H1 (cell line): ENCODE measurements around the gene ASXL2. TPM values are rescaled to one million over a fixed set of nuclear protein-coding genes. Genes with fewer than 3 reads are reported as not detected.
"Not testable (repeated sequence)": the region's sequence is repeated elsewhere in the genome, so short reads cannot be mapped to it uniquely, and the experiment has no call there.

Experiments
- CTCF ChIA-PET: fragments of 300-600 bp; sonication (Branson Sonifier 250); formaldehyde crosslinking; loops from one replicate; lab custom pipeline; 2021; ENCODE audit not compliant: partially characterized antibody; lab: Charles Lee
- POLR2A ChIA-PET: fragments of 300-600 bp; sonication (Branson Sonifier 250); formaldehyde crosslinking; loops from one replicate; lab custom pipeline; 2021; ENCODE audit warnings: inconsistent platforms; ENCODE audit not compliant: partially characterized antibody; lab: Charles Lee
- DNase-seq, 2 experiments: peaks; one replicate each; pipeline versions ENCODE4 v3.0.0 to v3.0.0-alpha.2; 2010 to 2022; ENCODE audit warnings: low spot score in 2 of 2, low read depth in 1 of 2, mixed read lengths in 1 of 2
- FAIRE-seq: peaks from 2 replicates; lab custom pipeline; 2011; peaks lifted over from hg19 to GRCh38; lab: Jason Lieb, UNC
- H2AFZ ChIP-seq: 2 replicates; pipeline ENCODE4 v1.8.1; 2012; ENCODE audit warnings: low read length, inconsistent platforms
- H2AK5ac ChIP-seq: 2 replicates; pipeline ENCODE4 v1.6.1; 2013; ENCODE audit warnings: low read depth, low read length
- H2BK120ac ChIP-seq: replicated peaks from 2 replicates; pipeline ENCODE3; 2013; ENCODE audit warnings: low read depth, low read length, inconsistent platforms
- H2BK12ac ChIP-seq: 2 replicates; pipeline ENCODE4 v1.6.1; 2013; ENCODE audit warnings: low read depth, low read length
- H2BK15ac ChIP-seq: 2 replicates; pipeline ENCODE4 v1.6.1; 2013; ENCODE audit warnings: low read length
- H2BK20ac ChIP-seq: 2 replicates; pipeline ENCODE4 v1.6.1; 2013; ENCODE audit warnings: low read length
- H2BK5ac ChIP-seq: 2 replicates; pipeline ENCODE4 v1.6.1; 2013; ENCODE audit warnings: low read depth, low read length
- H3K14ac ChIP-seq: 2 replicates; pipeline ENCODE4 v1.6.1; 2013; ENCODE audit warnings: inconsistent platforms; ENCODE audit not compliant: insufficient read length
- H3K18ac ChIP-seq: 2 replicates; pipeline ENCODE4 v1.6.1; 2013; ENCODE audit warnings: low read length; ENCODE audit errors: extremely low read depth
- H3K23ac ChIP-seq: 2 replicates; pipeline ENCODE4 v1.6.1; 2013; ENCODE audit warnings: inconsistent platforms; ENCODE audit not compliant: insufficient read length
- H3K23me2 ChIP-seq: 2 replicates; pipeline ENCODE4 v1.6.1; 2013; ENCODE audit warnings: low read depth, low read length
- H3K27ac ChIP-seq: 2 replicates; pipeline ENCODE4 v1.6.1; 2011; ENCODE audit warnings: low read depth, low read length, inconsistent platforms
- H3K27me3 ChIP-seq, 4 experiments: replicated peaks in 1 of 4; 1 replicate in 1 of 4; 2 replicates in 3 of 4; pipeline versions ENCODE4 v1.6.1 to v1.8.1; 2011 to 2013; ENCODE audit warnings: low read length in 3 of 4, mild to moderate bottlenecking in 3 of 4, inconsistent platforms in 2 of 4, mixed read lengths in 2 of 4, moderate library complexity in 1 of 4; ENCODE audit not compliant: control insufficient read depth in 3 of 4, insufficient read depth in 3 of 4; ENCODE audit errors: extremely low read depth in 1 of 4
- H3K36me3 ChIP-seq, 4 experiments: 2 replicates each; pipeline versions ENCODE4 v1.6.1 to v1.8.1; 2011 to 2013; ENCODE audit warnings: mild to moderate bottlenecking in 4 of 4, low read length in 3 of 4, moderate library complexity in 2 of 4, control low read depth in 1 of 4, inconsistent platforms in 1 of 4; ENCODE audit not compliant: insufficient read depth in 4 of 4, control insufficient read depth in 2 of 4
- H3K4ac ChIP-seq: replicated peaks from 2 replicates; pipeline ENCODE3; 2013; ENCODE audit warnings: low read length, low read depth, mixed read lengths, inconsistent platforms; ENCODE audit not compliant: insufficient read length
- H3K4me1 ChIP-seq, 4 experiments: replicated peaks in 1 of 4; 1 replicate in 1 of 4; 2 replicates in 3 of 4; pipeline versions ENCODE4 v1.6.1 to v1.8.1; 2011 to 2013; ENCODE audit warnings: low read length in 3 of 4, inconsistent platforms in 2 of 4, mixed read lengths in 1 of 4; ENCODE audit not compliant: insufficient read depth in 4 of 4, control insufficient read depth in 3 of 4
- H3K4me2 ChIP-seq, 2 experiments: 2 replicates each; pipeline versions ENCODE4 v1.6.1 to v1.8.1; 2011 to 2013; ENCODE audit warnings: low read depth in 2 of 2, low read length in 2 of 2, control low read depth in 1 of 2, inconsistent platforms in 1 of 2, mild to moderate bottlenecking in 1 of 2; ENCODE audit not compliant: insufficient read depth in 1 of 2
- H3K4me3 ChIP-seq, 4 experiments: fragments of 200-600, 300-600 bp in 1 of 4; sonication (generic), shearing (Covaris generic), sonication (Bioruptor Twin) in 1 of 4; 2 replicates each; pipeline versions ENCODE4 v1.5.1 to v1.8.1; 2011 to 2016; ENCODE audit warnings: low read length in 4 of 4, low read depth in 3 of 4, control low read depth in 2 of 4, inconsistent platforms in 2 of 4, mild to moderate bottlenecking in 2 of 4, mixed read lengths in 1 of 4, moderate library complexity in 1 of 4; ENCODE audit not compliant: insufficient read depth in 2 of 4; ENCODE audit errors: extremely low read depth in 1 of 4
- H3K56ac ChIP-seq: replicated peaks from 2 replicates; pipeline ENCODE3; 2013; ENCODE audit warnings: low read depth, mild to moderate bottlenecking, mixed read lengths, low read length, inconsistent platforms; ENCODE audit not compliant: insufficient read length
- H3K79me1 ChIP-seq: 2 replicates; pipeline ENCODE4 v1.6.1; 2013; ENCODE audit warnings: low read depth, low read length, control low read depth
- H3K79me2 ChIP-seq, 2 experiments: 2 replicates each; pipeline versions ENCODE4 v1.6.1 to v1.8.1; 2012 to 2013; ENCODE audit warnings: low read length in 2 of 2, mild to moderate bottlenecking in 2 of 2, inconsistent platforms in 1 of 2; ENCODE audit not compliant: insufficient read depth in 2 of 2, control insufficient read depth in 1 of 2
- H3K9ac ChIP-seq, 4 experiments: replicated peaks in 1 of 4; 1 replicate in 1 of 4; 2 replicates in 3 of 4; pipeline versions ENCODE4 v1.6.1 to v1.8.1; 2011 to 2013; ENCODE audit warnings: low read depth in 3 of 4, low read length in 3 of 4, control low read depth in 2 of 4, mild to moderate bottlenecking in 2 of 4, moderate library complexity in 2 of 4, inconsistent platforms in 1 of 4; ENCODE audit errors: extremely low read depth in 1 of 4
- H3K9me3 ChIP-seq, 2 experiments: 2 replicates each; pipeline versions ENCODE4 v1.6.1 to v1.8.1; 2012 to 2013; ENCODE audit warnings: mild to moderate bottlenecking in 2 of 2, moderate library complexity in 2 of 2, control low read depth in 1 of 2, inconsistent platforms in 1 of 2, low read depth in 1 of 2, low read length in 1 of 2, mixed read lengths in 1 of 2; ENCODE audit not compliant: insufficient read depth in 2 of 2
- H4K20me1 ChIP-seq, 2 experiments: replicated peaks in 1 of 2; 2 replicates each; pipeline versions ENCODE3 to v1.8.1; 2011 to 2013; ENCODE audit warnings: inconsistent platforms in 2 of 2, low read length in 2 of 2, mild to moderate bottlenecking in 1 of 2; ENCODE audit not compliant: insufficient read depth in 2 of 2, control insufficient read depth in 1 of 2
- H4K5ac ChIP-seq: 2 replicates; pipeline ENCODE4 v1.6.1; 2013; ENCODE audit warnings: low read length, low read depth, mixed read lengths, inconsistent platforms; ENCODE audit not compliant: insufficient read length
- H4K8ac ChIP-seq: 2 replicates; pipeline ENCODE4 v1.8.0; 2013; ENCODE audit warnings: mild to moderate bottlenecking, moderate library complexity, low read length, inconsistent platforms; ENCODE audit not compliant: insufficient read depth; ENCODE audit errors: extremely low read depth
- H4K91ac ChIP-seq: replicated peaks from 2 replicates; pipeline ENCODE3; 2013; ENCODE audit warnings: low read length, mixed read lengths, inconsistent platforms; ENCODE audit not compliant: insufficient read length
- WGBS, 2 experiments: shearing (Covaris generic) in 1 of 2; methylation state at CpG; one replicate each; pipeline versions ENCODE4 v1.1.6 to v1.1.7; 2013 to 2015; ENCODE audit warnings: low lambda C conversion rate in 2 of 2, mixed read lengths in 2 of 2, inconsistent platforms in 1 of 2, low coverage in 1 of 2, missing lambda C conversion rate in 1 of 2; ENCODE audit not compliant: insufficient replicate concordance in 2 of 2, insufficient coverage in 1 of 2, insufficient read length in 1 of 2; ENCODE audit errors: extremely low coverage in 1 of 2, missing lambda C conversion rate in 1 of 2; 5-methylcytosine and 5-hydroxymethylcytosine counted together
- polyA plus RNA-seq, 7 experiments: library from polyadenylated mRNA; depleted of rRNA in 3 of 7; stranded (reverse) in 5 of 7; unstranded in 2 of 7; fragments of >200 nt in 5 of 7; fragments of 200-250 nt in 2 of 7; gene quantifications; 1 replicate in 5 of 7; 2 replicates in 1 of 7; 4 replicates in 1 of 7; pipeline versions ENCODE4 v1.2.1 to v1.2.3, GENCODE V29; 2011 to 2013; ENCODE audit warnings: missing spikeins in 2 of 7, mixed read lengths in 2 of 7
- total RNA-seq: library from RNA; stranded (reverse); fragmentation: NEBNext Ultra II Directional; extraction: Animal tissue kit (Norgen Biotek cat#: 25700); gene quantifications from 2 replicates; pipeline ENCODE4 v1.2.1, GENCODE V29; 2021

Gene ASXL2
- total and polyA plus RNA-seq, 2 of the 8 experiments (the other 6 are each of a cell fraction or from before 2014, with no cell fraction given) = 7.2 to 41.3 TPM

DNA sequence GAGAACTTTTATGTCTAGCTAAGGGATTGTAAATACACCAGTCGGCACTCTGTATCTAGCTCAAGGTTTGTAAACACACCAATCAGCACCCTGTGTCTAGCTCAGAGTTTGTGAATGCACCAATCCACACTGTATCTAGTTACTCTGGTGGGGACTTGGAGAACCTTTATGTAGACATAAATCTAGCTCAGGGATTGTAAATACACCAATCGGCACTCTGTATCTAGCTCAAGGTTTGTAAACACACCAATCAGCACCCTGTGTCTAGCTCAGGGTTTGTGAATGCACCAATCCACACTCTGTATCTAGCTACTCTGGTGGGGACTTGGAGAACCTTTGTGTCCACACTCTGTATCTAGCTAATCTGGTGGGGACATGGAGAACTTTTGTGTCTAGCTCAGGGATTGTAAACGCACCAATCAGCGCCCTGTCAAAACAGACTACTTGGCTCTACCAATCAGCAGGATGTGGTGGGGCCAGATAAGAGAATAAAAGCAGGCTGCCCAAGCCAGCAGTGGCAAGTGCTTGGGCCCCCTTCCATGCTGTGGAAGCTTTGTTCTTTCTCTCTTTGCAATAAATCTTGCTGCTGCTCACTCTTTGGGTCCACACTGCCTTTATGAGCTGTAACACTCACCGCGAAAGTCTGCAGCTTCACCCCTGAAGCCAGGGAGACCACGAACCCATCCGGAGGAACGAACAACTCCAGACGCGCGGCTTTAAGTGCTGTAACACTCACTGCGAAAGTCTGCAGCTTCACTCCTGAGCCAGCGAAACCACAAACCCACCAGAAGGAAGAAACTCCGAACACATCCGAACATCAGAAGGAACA, 37.9 kb upstream of the ASXL2 start:
- H2BK20ac ChIP-seq, H2AFZ ChIP-seq, H4K5ac ChIP-seq, H3K4ac ChIP-seq, DNase-seq, H3K27ac ChIP-seq, H3K18ac ChIP-seq, H3K4me3 ChIP-seq, H3K9me3 ChIP-seq, H3K23ac ChIP-seq, H3K14ac ChIP-seq, H3K56ac ChIP-seq, H3K4me2 ChIP-seq, H3K27me3 ChIP-seq, H3K79me2 ChIP-seq, H4K20me1 ChIP-seq, H3K36me3 ChIP-seq, H2BK15ac ChIP-seq, H3K9ac ChIP-seq, H4K91ac ChIP-seq, H3K4me1 ChIP-seq, H3K23me2 ChIP-seq, H3K79me1 ChIP-seq, H2BK120ac ChIP-seq, H2BK12ac ChIP-seq, FAIRE-seq, H4K8ac ChIP-seq, H2AK5ac ChIP-seq, H2BK5ac ChIP-seq, POLR2A ChIA-PET: not testable (repeated sequence)
- CTCF ChIA-PET = interaction anchor here (0.7 to 3.7 kb wide), 3 partner anchors 35 to 71 kb away, joined by 3 to 27 read pairs (median 7); no protein-coding TSS in a partner anchor
- 91% methylated on average over 16 of the region's 16 CpGs; no CpG with 5 or more reads in 1 of the 2 experiments for WGBS, 2 experiments
